ENCODE data around the gene RAB10. TPM values are rescaled to one million over a fixed set of nuclear protein-coding genes. Genes with fewer than 3 reads are reported as not detected.
"Not testable (repeated sequence)": the region's sequence is repeated elsewhere in the genome, so short reads cannot be mapped to it uniquely, and the experiment has no call there.

The RAB10 gene
- total and polyA plus RNA-seq, 8 donors: 16.5 to 62.9 (median 37.8) TPM

- no peak for FAIRE-seq
Measured at GRCh38 chr2:26081556-26081955, 47.7 kb downstream of the RAB10 start.

GRCh38 chr2:26086155-26086637 is 52.3 kb downstream of the RAB10 start:
- TF ChIP-seq CTCF (IDR thresholded peaks at IDR 0.05): no peak
- DNase-seq (no peak), FAIRE-seq (no peak), ATAC-seq (no peak)
- Histone ChIP-seq H3K4me1 (no peaks in the 10 kb centered on the region), H3K4me3 (no peak overlapping the region), H3K27ac (no peak overlapping the region), H3K27me3 (no peaks in the 10 kb centered on the region), H3K36me3 (no peaks in the 10 kb centered on the region), H3K9me3 (no peaks in the 10 kb centered on the region)
- intact Hi-C loops (cut with DNase I): no loop called here
- 88 to 89% methylated on average over 5 of the region's 5 CpGs for WGBS, 2 donors

More at GRCh38 chr2:26081556-26081955, 47.7 kb downstream of the RAB10 start:
- Histone ChIP-seq H3K4me3 (no peak overlapping the region), H3K9me3 (no peaks in the 10 kb centered on the region), H3K27me3 (no peaks in the 10 kb centered on the region), H3K4me1 (no peaks in the 10 kb centered on the region), H3K27ac (no peak overlapping the region), H3K36me3 (no peaks in the 10 kb centered on the region)
- no peak for TF ChIP-seq CTCF (IDR thresholded peaks at IDR 0.05)
- 97 to 98% methylated on average over 5 of the region's 5 CpGs for WGBS, 2 donors
- intact Hi-C loops (cut with DNase I): no loop called here
- DNase-seq (no peak), ATAC-seq (no peak)

- ATAC-seq (no peak), DNase-seq (no peak), FAIRE-seq (no peak)
- WGBS, 2 donors: 80 to 81% methylated on average over 5 of the region's 5 CpGs
- TF ChIP-seq CTCF (IDR thresholded peaks at IDR 0.05): no peak
- intact Hi-C loops (cut with DNase I): no loop called here
- Histone ChIP-seq H3K36me3 (no peaks in the 10 kb centered on the region), H3K27me3 (no peaks in the 10 kb centered on the region), H3K9me3 (no peaks in the 10 kb centered on the region), H3K4me1 (no peaks in the 10 kb centered on the region), H3K4me3 (no peak overlapping the region), H3K27ac (no peak overlapping the region)
Measured at GRCh38 chr2:26086779-26087178, 52.9 kb downstream of the RAB10 start.

- Histone ChIP-seq H3K36me3 (no peaks in the 10 kb centered on the region), H3K4me1 (no peaks in the 10 kb centered on the region), H3K27me3 (no peaks in the 10 kb centered on the region), H3K27ac (no peak overlapping the region), H3K4me3 (no peak overlapping the region), H3K9me3 (no peaks in the 10 kb centered on the region)
- WGBS, 2 donors: 98 to 100% methylated on average over 1 of the region's 1 CpG
- no peak for DNase-seq
- peak in 3 of 4 donors; percentile 76 to 84 (median 82) for ATAC-seq
- peak in 3 of 4 donors; percentile 52 to 63 (median 55) for TF ChIP-seq CTCF (IDR thresholded peaks at IDR 0.05)
- intact Hi-C loops (cut with DNase I): no loop called here
- FAIRE-seq: no peak
Measured at GRCh38 chr2:26088038-26088643, 54.3 kb downstream of the RAB10 start.

- ATAC-seq; intact Hi-C loops (cut with DNase I); H3K27me3 ChIP-seq; FAIRE-seq; H3K4me3 ChIP-seq; DNase-seq; H3K9me3 ChIP-seq; H3K4me1 ChIP-seq; H3K36me3 ChIP-seq; H3K27ac ChIP-seq: not testable (repeated sequence)
- WGBS, 2 donors: 89 to 90% methylated on average over 4 of the region's 4 CpGs
Measured at GRCh38 chr2:26088931-26089330, 55.0 kb downstream of the RAB10 start.
